Upper lobe of right lung (tissue), 1 donor: ENCODE data around the gene AP2A1. TPM values are rescaled to one million over a fixed set of nuclear protein-coding genes. Genes with fewer than 3 reads are reported as not detected.

ENCODE experiments used
- ATAC-seq: fragments of 200-7000 bp; cut with Tn5 transposase; one replicate; pipeline ENCODE4 v1.9.1; 2020; ENCODE audit warnings: mild to moderate bottlenecking, moderate library complexity
- DNase-seq: peaks from one replicate; pipeline ENCODE4 v3.0.0-alpha.2; 2020
- H3K27ac ChIP-seq: fragments of 200-600 bp; one replicate; pipeline ENCODE4 v1.8.0; 2022
- H3K27me3 ChIP-seq: fragments of 200-600 bp; one replicate; pipeline ENCODE4 v1.8.0; 2022; ENCODE audit warnings: mild to moderate bottlenecking
- H3K36me3 ChIP-seq: fragments of 200-600 bp; one replicate; pipeline ENCODE4 v1.8.0; 2022
- H3K4me1 ChIP-seq: fragments of 200-600 bp; one replicate; pipeline ENCODE4 v1.8.0; 2022
- H3K4me3 ChIP-seq: fragments of 200-600 bp; one replicate; pipeline ENCODE4 v1.8.0; 2022; ENCODE audit warnings: mild to moderate bottlenecking
- H3K9me3 ChIP-seq: fragments of 200-600 bp; one replicate; pipeline ENCODE4 v1.8.0; 2022
- intact Hi-C: fragments of 100-400 bp; cut with DNase I; formaldehyde crosslinking; loops from one replicate; pipeline ENCODE4 v1.11.0; 2022
- total RNA-seq: library from RNA; stranded (reverse); fragmentation: NEBNext Ultra II Directional; extraction: Animal tissue kit (Norgen Biotek cat#: 25700); gene quantifications from one replicate; pipeline ENCODE4 v1.2.1, GENCODE V29; 2021
- TF ChIP-seq, protein P1 (sequence below): fragments of 200-600 bp; IDR thresholded peaks from one replicate; pipeline ENCODE4 v1.8.0; 2022; ENCODE audit warnings: antibody characterized with exemption
- donor health status: DM: no; HTN: yes; CAD: no; lungs with severe emphysema.

Gene AP2A1
- total RNA-seq, 1 donor from 2014 or later: 61.2 TPM

DNA sequence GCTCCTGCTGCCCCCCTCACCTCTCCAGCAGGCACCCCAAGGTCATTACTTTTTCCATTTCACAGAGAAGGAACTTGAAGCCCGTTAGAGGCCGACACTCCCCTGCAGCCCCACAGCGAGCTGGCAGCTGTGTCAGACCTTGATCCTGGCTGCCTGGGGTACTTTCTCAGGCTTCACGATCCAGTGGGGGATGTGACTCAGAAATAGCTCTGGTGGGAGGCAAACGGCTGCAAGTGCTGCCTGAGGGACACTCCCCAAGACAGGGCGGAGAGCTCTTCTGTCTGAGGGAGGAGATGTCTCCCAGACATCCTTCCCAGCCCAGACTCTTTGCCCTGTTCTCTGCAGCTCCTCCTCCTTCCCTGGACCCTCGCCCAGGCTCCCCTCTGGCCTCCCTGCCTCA lies 8.5 kb upstream of the AP2A1 start:
- H3K36me3 ChIP-seq: no peaks in the 10 kb centered on the region
- no peaks in the 10 kb centered on the region for H3K27me3 ChIP-seq
- H3K4me3 ChIP-seq: no peak overlapping the region
- H3K4me1 ChIP-seq: no peaks in the 10 kb centered on the region
- H3K9me3 ChIP-seq: peaks cover 6% of the 10 kb centered on the region
- TF ChIP-seq, protein P1, sequence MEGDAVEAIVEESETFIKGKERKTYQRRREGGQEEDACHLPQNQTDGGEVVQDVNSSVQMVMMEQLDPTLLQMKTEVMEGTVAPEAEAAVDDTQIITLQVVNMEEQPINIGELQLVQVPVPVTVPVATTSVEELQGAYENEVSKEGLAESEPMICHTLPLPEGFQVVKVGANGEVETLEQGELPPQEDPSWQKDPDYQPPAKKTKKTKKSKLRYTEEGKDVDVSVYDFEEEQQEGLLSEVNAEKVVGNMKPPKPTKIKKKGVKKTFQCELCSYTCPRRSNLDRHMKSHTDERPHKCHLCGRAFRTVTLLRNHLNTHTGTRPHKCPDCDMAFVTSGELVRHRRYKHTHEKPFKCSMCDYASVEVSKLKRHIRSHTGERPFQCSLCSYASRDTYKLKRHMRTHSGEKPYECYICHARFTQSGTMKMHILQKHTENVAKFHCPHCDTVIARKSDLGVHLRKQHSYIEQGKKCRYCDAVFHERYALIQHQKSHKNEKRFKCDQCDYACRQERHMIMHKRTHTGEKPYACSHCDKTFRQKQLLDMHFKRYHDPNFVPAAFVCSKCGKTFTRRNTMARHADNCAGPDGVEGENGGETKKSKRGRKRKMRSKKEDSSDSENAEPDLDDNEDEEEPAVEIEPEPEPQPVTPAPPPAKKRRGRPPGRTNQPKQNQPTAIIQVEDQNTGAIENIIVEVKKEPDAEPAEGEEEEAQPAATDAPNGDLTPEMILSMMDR: no peak
- ATAC-seq (no peak), DNase-seq (no peak)
- intact Hi-C loops: no loop called here
- H3K27ac ChIP-seq: no peak overlapping the region

DNA sequence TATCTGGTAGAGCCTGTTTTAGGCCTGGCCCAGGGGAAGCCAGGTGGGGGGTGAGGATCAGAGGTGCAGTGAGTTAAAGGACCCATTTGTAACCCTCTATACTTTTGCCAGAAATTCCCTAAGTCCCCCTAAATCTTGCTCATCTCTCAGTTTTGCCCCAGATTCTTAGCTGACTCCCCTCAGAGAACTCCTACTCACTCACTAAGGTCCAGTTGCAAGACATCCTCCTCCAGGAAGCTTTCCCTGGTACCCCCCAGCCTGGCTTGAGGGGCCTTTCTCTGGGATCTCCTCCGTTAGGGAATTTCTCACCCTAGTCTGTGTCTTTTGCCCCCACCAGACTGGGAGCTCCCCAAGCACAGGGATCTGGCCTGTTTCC lies 5.6 kb upstream of the AP2A1 start:
- H3K4me3 ChIP-seq: no peak overlapping the region
- peak overlapping the region; percentile 63 for H3K27ac ChIP-seq
- H3K9me3 ChIP-seq: peaks cover 1% of the 10 kb centered on the region
- intact Hi-C loops: no loop called here
- no peaks in the 10 kb centered on the region for H3K36me3 ChIP-seq
- TF ChIP-seq, protein P1: no peak
- no peak for ATAC-seq
- no peaks in the 10 kb centered on the region for H3K27me3 ChIP-seq
- H3K4me1 ChIP-seq: no peaks in the 10 kb centered on the region
- DNase-seq: no peak

DNA sequence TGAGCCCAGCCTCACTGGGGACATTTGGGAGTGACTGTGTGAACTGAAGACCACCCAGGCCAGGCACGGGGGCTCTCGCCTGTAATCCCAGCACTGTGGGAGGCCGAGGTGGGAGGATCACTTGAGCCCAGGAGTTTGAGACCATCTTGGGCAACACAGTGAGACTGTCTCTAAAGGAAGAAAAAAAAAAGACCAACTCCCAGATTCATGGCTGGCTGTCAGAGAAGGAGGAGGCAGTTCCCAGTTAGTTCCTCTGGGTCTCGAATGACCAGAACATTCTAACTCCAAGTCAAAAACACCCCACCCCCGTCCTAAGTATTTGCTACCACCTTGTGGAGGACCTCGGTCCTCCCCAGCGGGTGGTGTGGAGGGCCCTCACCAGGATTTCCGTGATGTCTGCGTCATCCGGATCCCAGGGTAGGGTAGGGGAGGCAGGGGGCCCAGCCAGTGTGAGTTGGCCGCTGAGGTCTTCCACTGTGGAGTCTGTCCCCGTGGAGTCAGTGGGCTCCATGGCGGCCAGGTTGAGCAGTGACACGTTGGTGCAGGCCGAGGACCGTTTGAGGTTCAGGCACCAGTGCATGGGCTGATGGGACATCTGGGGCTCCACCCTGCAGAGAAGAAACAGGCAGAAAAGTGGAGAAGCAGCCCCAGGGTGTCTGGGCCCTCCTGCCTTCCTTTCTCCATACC lies 5.0 kb upstream of the AP2A1 start:
- TF ChIP-seq, protein P1: peak; percentile 20
- peak overlapping the region; percentile 63 for H3K27ac ChIP-seq
- H3K4me3 ChIP-seq: no peak overlapping the region
- DNase-seq: no peak
- H3K9me3 ChIP-seq: no peaks in the 10 kb centered on the region
- H3K27me3 ChIP-seq: no peaks in the 10 kb centered on the region
- H3K4me1 ChIP-seq: no peaks in the 10 kb centered on the region
- no peaks in the 10 kb centered on the region for H3K36me3 ChIP-seq
- no peak for ATAC-seq
- intact Hi-C loops: no loop called here

DNA sequence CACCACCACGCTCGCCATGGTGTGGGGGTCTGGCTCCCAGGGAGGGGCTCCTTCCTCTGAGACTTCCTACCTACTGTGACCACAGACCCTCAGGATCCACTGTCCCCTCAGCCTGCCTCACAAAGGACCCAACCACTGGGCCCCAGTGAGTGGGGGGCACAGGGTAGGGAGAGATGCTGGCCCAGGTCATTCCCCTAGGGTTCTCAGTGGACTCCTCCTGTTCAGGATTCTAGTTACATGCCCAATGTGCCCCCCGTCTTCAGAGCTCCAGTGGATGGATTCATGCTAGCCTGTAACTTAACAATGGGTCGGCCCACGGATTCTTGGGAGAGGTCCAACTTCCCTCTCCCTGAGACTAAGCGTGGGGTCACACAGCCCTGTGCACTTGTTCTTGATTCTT lies 3.6 kb upstream of the AP2A1 start, which contains the start of gene TSKS:
Gene TSKS (minus strand): TSS at position 77 of the 400 bp plus-strand sequence. CDS start 59 bp downstream, at position 18.
- no peak within 1 kb of the TSS for H3K4me3 ChIP-seq
- intact Hi-C loops: no loop called here
- peaks cover 9% of the 10 kb centered on the region for H3K4me1 ChIP-seq
- TF ChIP-seq, protein P1: no peak
- no peaks in the 10 kb centered on the region for H3K36me3 ChIP-seq
- ATAC-seq (no peak), DNase-seq (no peak)
- H3K27me3 ChIP-seq: no peaks in the 10 kb centered on the region
- no peaks in the 10 kb centered on the region for H3K9me3 ChIP-seq
- H3K27ac ChIP-seq: no peak within 1 kb of the TSS

DNA sequence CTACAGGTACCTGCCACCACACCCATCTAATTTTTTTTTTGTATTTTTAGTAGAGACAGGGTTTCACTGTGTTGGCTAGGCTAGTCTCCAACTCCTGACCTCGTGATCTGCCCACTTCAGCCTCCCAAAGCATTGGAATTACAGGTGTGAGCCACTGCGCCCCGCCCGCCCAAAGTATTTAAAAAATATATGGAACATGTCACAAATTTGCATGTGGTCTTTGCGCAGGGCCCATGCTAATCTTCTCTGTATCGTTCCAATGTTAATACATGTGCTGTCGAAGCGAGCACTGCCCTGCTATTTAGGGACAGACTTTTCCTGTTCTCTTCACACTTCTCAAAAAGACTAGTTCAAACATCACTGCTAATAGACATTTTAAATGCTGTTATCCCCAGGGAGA lies 2.5 kb upstream of the AP2A1 start:
- TF ChIP-seq, protein P1: no peak
- intact Hi-C loops: no loop called here
- Histone ChIP-seq H3K36me3 (no peaks in the 10 kb centered on the region), H3K4me1 (peaks cover 16% of the 10 kb centered on the region), H3K9me3 (no peaks in the 10 kb centered on the region), H3K4me3 (no peak overlapping the region), H3K27ac (no peak overlapping the region), H3K27me3 (no peaks in the 10 kb centered on the region)
- DNase-seq (no peak), ATAC-seq (no peak)
